HG02798 (cell line): ENCODE data around the gene ABCC4.

Experiments
- ATAC-seq: cut with Tn5 transposase; IDR thresholded peaks from one replicate; pipeline ENCODE4 v1.9.1; 2021; ENCODE audit warnings: mild to moderate bottlenecking; ENCODE audit not compliant: unreplicated experiment, poor library complexity

Gene ABCC4

DNA sequence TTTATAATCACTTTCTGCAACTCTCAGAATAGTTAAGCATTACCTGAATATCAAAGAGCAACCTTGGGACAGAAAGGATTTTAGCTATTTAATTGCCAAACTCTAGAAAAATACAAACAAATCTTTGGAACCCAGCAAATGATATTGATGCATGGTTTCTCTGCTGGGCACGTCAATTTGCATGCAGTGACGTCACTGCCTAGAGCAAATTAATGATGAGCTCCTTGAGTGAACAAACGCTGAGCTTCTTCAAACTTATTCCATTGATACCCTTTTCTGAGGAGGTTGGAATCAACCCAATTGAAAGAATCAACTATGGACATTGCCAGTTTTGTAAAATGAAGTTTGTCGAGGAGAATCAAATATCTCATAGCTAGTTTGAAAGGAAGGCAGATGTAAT lies 329.0 kb downstream of the ABCC4 start:
- ATAC-seq, result no peak
